SK-N-MC (cell line): ENCODE data around the gene CENPM.

ENCODE experiments used
- EZH2 ChIP-seq: fragments of 200-600 bp; sonication (generic); IDR thresholded peaks from one replicate; pipeline ENCODE4 v1.6.1; 2017; ENCODE audit warnings: antibody characterized with exemption
- POLR2AphosphoS5 ChIP-seq: IDR thresholded peaks from 2 replicates; pipeline ENCODE4 v1.6.1; 2012; ENCODE audit warnings: mild to moderate bottlenecking, low read depth, low read length, borderline replicate concordance

DNA sequence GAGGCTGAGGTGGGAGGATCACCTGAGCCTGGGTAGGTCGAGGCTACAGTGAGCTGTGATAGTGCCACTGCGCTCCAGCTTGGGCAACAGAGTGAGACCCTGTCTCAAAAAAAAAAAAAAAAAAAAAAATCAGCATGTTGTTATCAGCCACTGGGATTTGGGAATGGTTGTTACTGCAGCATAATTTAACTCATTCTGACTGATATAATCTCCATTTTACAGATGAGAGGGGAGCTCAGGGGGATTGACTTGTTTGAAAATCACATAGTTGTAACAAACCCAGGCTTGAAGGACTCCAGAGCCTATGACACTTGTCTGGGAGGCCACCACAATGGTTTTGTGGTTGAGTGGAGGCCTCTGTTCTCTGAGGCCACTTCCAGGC lies 19.3 kb upstream of the CENPM start:
- TF ChIP-seq EZH2 (no peak), POLR2AphosphoS5 (no peak)
